Hypothalamus (tissue), 51 donors: Measurements from ENCODE around the gene CERCAM.

Experiments used
- DNase-seq, 51 donors: peaks; one replicate each; lab custom pipeline; 2025; lab: John Stamatoyannopoulos, UW

Gene CERCAM

DNA sequence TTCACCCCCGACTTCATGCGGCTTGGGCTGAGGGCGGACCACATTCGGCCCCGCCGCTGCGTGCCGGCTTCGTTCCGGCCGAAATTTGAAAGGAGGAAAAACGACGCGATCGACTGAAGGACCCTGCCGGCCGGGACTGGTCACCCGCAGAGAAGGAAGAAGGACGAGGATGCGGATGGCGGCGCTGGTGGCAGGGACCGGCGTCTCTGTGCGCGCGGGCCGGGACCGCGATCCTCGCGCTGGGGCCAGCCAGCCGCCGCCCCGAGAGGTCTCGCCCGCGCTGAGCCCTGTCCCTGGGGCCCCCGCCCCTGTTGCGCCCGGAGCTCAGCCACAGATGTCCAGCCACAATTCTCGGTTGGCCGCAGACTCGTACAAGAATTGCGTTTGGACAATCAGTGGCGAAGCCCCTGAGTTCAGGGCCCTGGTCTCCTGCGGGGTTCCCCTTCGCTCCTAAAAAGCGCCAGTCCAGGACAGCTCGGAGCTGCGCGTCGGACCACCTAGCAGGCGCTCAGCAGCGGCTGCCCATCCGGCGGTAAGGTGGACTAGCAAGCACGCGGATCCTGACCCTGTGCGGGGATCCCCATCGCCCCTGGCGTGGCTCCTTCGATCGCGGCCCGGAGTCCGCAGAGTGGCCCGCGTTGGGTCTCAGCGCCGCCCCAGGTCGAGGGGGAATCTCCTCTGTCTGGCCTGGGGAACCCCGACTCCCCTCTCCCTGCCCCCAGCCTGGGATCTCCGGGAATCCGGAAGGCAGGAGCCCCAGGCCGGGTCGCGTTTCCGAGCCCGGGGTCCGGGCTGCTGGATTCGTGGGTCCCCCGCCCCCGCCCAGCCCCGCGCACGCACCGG lies 28.1 kb upstream of the CERCAM start:
- peak in 1 of 51 donors; percentile 47 for DNase-seq

DNA sequence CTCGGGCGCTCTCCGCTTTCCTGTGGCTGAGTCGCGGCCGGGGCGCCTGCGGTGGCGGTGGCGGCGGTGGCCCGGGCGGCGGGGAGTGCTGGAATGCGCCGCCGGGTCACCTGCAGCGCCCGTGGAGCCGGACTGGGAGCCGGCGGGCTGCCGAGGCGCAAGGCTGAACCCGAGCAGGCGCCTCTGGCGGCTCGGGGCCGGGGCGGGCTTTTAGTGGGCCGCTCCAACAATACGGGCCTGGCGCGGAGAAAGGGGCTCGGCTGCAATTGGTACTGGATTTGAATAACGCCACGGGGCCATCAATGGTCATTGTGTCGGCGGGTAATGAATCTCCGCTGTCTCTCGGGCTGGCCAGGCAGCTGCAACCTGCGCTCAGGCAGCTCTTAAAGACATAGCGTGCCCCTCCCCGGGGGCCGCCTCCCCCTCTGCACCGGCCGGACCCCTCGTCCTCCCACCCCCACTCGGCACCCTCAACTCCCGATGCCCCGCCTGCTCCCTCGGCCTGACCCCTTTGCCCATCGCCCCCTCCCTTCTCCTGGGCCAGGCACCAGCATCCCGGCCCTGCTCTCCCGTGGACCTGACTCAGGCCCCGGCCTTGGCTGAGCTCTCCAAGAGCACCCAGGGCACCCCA lies 27.4 kb upstream of the CERCAM start:
- DNase-seq: peak in 42 of 51 donors; percentile 22 to 97 (median 80)

DNA sequence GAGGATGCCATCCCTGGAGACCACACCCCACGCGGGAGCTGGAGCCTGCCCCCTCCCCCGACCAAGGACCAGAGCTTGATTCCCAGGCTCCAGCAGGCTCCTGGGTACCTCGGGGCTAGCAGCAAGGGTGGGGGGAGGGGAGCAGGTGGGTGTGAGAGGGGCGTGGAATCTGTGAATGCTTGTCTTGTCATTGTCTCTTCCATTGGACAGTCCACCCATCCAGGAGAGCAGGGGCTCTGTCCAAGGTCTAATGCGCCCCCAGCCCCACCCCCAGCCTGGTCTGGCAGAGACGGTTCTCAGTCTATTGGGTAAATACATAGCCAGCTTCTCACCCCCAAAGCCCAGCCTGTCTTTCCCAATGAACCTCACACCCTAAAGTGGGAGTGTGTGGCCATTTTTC lies 26.7 kb upstream of the CERCAM start:
- peak in 5 of 51 donors; percentile 57 to 83 (median 67) for DNase-seq

DNA sequence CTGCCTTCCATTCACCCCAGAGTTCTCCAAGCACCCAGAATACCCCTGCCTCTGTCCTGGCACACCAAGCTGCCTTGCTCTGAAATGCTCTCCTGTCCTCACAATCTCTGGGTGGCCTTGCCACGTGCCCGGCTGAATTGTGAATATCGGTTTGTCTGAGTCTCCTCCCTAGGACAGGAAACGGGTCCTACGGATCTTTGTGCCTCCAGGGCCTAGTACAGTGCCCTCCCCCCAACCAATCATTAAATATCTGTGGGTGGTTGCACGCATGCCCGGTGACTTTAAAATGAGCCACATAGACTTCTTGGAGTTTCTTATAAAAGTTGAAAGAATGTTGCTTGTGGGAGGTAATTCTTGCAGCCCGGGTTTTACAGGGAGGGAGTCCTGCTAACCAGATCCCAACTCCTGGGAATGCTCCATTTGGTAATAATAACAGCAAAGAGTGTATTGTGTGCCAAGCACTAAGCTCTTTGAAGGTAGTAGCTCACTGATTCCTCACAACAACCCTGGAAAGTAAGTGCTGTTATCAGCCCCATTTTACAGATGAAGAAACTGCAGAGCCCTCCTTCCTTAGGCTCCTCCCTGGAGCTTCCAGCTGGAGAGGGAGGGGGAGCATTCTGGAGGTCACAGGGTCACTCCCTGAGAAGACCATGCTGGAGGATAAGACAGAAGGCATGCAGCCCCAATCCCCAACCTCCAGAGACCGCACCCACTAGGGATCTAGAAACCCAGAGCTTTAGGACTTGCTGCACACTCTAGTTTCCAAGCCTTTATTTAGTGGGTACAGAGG lies 26.1 kb upstream of the CERCAM start:
- DNase-seq: peak in 28 of 51 donors; percentile 19 to 82 (median 51)

DNA sequence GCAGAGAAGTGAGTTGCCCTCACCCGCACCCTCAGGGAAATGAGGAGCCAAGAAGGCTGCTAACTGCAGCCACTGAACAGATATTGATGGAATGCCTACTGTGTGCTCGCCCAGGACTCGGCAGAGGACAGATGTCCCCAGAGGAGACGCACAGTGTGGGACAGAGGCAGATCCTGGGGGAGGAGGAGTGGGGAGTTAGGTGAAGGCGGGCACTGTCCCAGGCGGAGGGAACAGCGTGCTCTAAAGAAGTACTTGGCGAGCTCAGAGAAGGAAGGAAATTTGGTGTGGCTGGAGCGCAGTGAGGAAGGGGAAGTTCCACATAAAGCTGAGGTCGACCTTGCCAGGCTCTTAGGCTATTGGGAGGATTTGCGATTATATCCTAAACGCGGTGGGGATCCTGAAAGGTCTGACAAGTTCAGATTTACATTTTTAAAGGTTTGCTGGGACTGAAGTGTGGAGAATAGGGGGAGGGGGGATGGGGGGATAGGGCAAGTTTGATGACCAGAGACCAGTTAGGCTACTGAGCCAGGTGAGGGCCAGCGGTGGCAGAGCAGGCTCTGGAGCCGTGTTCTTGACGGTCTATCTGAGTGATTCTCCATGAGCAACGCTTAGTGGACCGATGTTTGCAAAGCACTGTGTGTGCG lies 23.6 kb upstream of the CERCAM start:
- peak in 3 of 51 donors; percentile 25 to 41 (median 27) for DNase-seq

DNA sequence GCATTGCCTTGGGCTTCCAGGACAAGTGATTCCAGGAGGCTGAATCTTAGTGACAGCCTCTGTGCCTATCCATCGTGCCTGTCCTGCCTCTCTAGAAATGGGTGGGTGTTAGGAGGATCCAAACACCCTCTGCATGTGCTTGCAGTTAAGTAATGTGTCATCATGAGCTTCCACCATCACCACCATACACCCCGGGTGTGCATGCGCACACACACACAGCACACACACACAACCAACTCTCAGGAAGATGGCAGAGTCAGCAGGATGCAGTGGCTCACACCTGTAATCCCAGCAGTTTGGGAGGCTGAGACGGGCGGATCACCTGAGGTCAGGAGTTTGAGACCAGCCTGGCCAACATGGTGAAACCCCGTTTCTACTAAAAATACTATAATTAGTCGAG lies 22.8 kb upstream of the CERCAM start:
- DNase-seq: peak in 1 of 51 donors; percentile 40

DNA sequence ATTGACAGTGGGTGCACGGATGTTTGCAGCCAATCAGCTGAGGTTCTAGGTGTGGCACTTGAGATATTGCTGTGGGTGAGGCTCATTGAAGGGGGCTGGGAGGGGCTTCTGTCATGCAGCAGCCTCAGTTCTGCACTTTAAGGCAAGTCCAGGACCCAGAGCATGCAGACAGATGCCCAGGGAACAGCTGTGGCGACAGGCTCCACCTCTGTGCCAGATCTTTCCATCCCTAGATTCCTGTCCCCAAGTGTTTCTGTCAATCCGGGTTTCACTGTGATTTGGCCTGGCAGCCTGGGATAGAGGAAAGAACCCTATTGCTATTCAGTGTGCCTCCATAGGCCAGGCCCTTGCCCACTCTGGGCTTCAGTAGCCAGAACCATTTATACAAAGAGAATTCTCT lies 20.8 kb upstream of the CERCAM start:
- no peak for DNase-seq

DNA sequence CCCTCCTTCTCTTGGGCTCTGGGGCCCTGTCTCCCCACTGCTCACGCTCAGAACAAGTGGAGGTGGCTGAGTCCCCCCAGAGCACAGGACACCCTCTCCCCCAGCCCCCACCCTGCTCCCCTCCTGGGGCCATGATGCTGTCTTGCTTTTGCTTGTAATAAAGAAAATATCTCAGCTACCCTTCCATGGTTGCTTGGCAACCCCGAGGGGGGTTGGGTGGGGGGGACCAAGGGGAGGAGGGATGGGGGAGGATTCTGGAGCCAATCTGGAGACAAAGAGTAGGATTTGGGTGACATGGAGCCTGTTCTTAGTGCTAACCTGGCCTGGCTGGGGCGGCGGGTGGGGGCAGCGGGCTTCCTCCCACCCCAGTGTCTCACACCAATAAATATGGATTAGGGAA lies 16.1 kb upstream of the CERCAM start:
- DNase-seq: peak in 1 of 51 donors; percentile 47

DNA sequence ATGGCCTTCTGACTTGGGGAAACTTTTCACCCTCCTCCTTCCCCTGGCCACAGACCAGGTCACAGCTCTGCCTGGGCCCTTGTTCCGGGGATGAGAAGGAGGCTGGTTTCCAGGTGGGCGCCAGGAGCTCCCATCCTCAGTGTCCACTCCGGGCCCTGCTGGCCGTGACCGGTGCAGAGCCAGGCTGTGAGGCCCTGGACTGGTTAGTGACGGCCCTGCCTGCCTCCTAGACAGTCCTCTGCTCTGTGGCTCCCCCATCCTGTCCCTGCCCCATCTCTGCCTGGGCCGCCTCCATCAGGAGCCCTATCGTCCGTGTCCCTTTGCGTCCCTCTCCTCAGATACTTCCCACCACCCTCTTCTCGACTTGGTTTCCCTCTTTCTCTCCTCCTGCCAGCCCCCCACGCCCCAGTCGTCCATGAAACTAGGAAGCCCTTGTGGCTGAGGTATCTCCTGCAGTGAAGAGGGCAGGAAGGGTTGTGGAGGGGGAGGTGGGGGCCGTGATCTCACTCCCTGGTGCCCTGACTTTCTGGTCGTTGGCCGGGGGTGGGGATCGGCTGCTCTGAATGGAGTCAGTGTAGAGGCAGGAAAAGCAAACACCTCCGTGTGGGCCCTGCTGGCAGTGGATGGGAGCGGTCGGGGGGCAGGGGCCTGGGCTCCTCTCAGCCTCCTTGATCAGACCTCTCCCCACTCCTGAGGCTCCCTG lies 15.4 kb upstream of the CERCAM start:
- DNase-seq: peak in 14 of 51 donors; percentile 36 to 67 (median 52)

DNA sequence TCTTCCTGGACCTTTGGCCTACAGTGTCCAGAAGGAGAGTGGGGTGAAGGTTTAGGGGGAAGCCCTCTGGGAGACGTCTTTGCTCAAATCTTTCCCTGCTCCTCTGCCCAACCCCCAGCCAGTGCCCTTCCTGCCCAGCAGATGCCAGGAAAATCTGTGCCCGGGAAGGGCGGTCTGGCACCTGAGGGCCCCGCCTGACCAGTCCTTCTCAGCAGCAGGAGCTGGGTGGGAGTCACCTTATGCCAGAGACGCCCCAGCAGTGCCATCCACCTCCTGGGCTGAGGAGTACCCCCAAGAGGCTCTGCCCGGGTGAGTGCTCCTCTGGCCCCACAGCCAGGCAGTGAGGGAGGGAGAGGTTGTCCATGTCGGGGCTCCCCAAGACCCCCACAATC lies 14.9 kb upstream of the CERCAM start:
- no peak for DNase-seq

DNA sequence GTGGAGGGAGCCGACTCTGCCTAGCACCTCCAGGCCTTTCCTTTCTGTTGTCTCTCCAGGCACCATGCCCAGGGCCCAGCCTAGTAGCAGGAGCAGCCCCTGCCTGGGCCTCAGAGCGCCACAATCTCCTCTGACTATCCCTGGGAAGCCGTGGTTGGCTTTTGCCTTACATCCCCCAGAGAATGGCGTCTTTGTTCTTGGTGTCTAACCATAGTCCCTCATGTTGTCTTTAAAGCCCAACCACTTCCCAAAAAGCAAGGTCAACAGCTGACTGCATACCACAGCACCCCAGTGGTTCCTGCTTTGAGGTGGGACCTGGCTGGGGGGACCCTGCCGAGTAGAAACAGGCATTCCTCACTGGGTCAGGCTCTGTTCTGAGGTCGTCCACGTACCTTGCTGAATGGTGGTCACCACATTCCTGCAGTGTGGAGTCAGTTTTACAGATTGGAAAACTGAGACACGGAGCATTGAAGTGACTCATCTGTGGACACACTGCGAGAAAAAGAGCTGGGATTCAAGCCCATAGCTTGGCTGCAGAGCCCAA lies 13.7 kb upstream of the CERCAM start:
- DNase-seq: peak in 1 of 51 donors; percentile 16

DNA sequence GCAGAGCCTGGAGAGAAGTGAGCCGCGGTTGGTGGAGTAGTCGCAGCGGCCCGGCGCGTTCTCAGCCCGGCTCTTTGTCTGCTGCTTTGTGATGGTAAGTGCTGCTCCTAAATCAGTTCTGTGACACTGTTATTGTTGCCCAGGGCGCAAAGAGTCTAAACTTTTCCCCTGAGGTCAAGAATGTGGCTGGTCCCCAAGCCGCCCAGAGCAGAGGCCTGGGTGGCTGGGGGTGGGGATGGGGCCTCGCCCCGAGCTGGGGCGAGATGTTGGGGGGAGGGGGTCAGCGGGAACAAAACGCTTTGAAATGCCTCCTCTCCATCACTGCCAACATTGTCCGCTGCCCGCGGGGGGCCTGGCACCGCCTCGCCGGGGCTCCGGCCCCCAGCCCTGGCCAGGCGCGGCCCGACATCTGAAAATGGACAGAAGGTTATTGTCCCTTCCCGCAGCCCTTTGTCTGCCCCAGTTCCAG lies 11.7 kb upstream of the CERCAM start:
- peak in 42 of 51 donors; percentile 32 to 94 (median 82) for DNase-seq

DNA sequence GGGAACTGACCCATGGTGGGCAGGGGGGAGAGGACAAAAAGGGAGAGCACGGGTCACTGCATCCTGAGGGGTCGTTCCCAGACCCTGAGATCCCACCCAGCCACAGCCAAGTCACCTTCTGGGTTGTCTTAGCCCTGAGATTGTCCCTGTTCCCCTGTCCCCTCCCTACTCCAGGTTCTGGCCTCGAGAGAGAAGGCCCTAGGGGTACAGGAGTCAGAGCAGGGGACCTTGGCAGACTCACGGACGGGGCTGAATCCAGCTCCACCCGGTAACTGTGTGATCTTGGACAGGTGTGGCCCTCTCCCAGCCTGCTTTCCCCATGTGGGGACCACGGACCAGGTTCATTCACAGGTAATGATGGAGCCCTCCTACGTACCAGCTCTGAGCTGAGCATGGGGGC lies 11.2 kb upstream of the CERCAM start:
- peak in 1 of 51 donors; percentile 53 for DNase-seq

DNA sequence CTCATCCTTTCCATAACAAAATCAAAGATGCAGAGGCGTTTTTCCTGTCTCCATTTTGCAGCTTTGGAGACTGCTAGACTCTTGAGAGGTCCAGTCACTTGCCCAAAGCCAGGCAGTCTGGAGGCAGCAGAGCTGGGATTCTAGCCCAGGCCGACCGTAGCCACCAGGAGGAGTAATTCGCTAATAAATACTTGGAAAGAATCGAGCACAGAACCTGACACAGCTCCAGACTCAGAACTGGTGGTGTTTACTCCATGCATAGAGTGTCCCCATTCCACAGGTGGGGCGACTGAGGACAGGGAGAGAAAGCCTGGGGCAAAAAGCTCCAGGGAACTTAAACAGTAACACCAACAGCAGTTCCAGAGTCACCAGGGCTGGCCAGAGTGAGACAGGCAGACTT lies 10.7 kb upstream of the CERCAM start:
- peak in 19 of 51 donors; percentile 16 to 63 (median 46) for DNase-seq

DNA sequence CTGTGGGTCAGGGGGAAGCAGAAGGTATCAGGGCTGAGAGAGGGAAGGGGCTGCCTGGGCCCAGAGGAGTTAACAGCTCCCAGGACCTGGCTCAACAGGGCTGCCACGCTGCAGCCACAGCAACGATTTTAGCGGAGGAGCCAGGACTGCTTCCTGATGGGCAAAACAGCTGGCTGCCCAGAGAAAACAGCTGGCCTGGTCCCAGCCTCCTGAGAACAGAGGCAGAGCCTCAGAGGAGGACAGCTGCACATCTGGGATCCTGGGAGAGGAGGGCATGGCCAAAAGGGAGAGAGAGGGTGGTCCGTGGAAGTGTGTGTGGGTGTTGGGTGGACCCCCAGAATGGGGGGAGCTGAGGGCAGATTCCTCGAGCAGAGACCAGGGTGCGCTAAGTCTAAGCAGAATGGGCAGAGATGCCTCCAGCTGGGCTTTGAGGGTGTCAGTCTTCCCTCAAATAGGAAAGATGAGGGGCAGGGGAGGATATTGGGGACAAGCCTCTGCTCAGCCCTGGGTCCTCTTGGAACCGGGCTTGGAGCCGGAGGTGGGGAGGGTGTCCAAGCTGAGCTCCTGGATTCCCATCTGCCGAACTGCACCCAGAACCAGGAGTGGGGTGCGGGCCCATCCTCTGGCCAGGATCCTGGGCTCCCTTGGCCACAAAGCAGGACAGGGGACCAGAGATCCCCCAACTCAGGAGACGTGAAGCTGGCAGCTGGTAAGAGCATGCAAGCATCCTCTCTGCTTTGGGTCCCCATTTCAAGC lies 9.1 kb upstream of the CERCAM start:
- peak in 17 of 51 donors; percentile 27 to 80 (median 42) for DNase-seq

DNA sequence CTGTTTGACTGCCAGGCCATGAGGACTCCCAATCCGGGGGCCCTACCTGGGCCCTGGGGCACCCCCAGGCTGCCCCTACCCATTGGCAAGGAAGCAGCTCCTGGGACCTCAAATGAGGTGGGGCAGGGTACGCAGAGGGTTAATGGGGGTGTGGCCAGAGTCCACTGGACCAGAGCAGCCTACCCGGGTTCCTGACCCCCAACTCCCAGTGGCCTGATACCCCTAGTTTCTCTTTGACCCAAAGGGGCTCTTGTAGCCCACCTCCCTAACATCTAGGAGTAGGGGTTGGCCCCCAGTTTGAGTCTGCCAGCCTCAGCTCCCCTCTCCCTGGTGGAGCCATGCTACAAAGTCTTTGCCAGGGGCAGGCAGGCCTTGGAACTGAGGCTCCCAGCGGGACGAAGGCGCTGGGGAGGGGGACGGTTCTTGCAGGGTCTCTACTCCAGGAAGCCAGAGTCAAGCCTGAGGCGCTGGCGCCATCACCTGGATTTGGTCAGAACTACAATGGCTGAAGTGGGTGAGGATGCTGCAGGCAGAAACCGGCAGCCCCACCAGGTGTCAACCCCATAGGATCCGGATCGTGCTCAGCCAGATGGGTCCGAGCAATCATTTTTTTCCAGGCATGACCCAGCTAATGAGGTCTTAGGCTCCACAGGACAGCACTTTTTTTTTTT lies 8.4 kb upstream of the CERCAM start:
- peak in 50 of 51 donors; percentile 39 to 94 (median 78) for DNase-seq

DNA sequence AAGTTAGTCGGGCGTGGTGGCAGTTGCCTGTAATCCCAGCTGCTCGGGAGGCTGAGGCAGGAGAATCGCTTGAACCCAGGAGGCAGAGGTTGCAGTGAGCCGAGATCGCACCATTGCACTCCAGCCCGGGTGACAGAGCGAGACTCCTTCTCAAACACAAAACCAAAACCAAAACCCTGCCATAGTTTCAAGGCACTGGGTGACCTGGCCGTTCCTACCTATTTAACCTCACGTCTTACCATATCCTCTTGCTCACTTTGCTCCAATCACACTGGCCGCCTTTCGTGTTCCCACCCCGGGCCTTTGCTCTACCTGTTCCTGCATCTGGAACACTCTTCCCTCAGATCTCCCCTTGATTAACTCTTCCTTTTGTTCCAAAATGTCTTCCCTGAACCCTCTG lies 6.9 kb upstream of the CERCAM start:
- DNase-seq: peak in 1 of 51 donors; percentile 5

DNA sequence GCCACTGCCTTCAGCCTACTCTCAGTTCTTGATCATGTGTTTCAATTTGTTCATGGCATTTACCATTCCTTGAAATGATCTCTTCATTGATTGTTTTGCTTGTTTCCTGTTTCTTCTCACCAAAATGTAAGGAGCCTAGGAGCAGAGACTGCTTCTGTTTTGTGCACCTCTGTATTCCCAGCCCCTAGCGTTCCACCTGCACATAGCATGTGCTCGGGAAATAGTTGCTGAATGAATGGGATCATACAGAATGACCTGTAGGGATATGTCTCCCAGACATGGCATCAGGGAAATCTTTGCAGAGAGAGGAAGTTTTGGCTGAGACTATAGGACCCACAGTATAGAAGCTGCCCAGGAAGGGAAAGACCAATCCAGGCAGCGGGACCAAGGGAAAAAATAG lies 6.2 kb upstream of the CERCAM start:
- DNase-seq: no peak
